ENCODE data around the gene DENND1B.

DNA sequence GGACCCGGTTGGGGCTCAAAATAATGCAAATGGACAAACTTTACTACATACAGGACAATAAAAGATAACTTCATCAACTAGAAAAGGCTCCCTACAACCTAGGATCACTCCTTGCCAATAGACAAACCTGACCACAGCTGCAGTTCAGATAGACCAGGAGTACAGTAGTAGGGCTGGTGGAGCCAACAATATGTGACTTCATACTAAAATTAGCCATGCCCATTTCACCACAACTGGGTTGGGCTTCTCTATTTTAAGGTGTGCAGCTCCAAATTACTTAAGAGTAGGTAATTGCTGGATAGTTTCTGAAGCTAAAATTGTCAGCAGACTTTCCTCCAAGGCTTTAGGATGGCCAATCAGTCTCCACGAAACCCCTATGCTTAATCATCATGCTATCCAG is 3.9 kb downstream of the DENND1B start:
- TF ChIP-seq EZH2 (IDR thresholded peaks at IDR 0.05; ENCODE audit: borderline replicate concordance, low read depth, low read length, poor library complexity, severe bottlenecking): no peak
- TF ChIP-seq CTCF (conservative IDR thresholded peaks at IDR 0.05; ENCODE audit: low read depth, low read length): no peak
